ENCODE data around the gene MOSPD3. TPM values are rescaled to one million over a fixed set of nuclear protein-coding genes. Genes with fewer than 3 reads are reported as not detected.
"Not testable (repeated sequence)": the region's sequence is repeated elsewhere in the genome, so short reads cannot be mapped to it uniquely, and the experiment has no call there.

The MOSPD3 gene
- polyA plus RNA-seq, 1 donor from 2014 or later: 27.9 TPM

- H3K9ac ChIP-seq (ENCODE audit: low read length): no peak overlapping the region
- no peaks in the 10 kb centered on the region for H3K9me2 ChIP-seq (ENCODE audit: insufficient read depth, low read length)
- no peaks in the 10 kb centered on the region for H3F3A ChIP-seq (ENCODE audit: insufficient read depth, low read length, poor library complexity, severe bottlenecking)
- H3K9me3 ChIP-seq (ENCODE audit: low read length): no peaks in the 10 kb centered on the region
- TF ChIP-seq EZH2 (IDR thresholded peaks at IDR 0.05; ENCODE audit: borderline replicate concordance, insufficient read depth, low read length, poor library complexity, severe bottlenecking): no peak
- TF ChIP-seq SMC3 (conservative IDR thresholded peaks at IDR 0.05; ENCODE audit: poor library complexity): peak; percentile 61
- peak; percentile 51 for TF ChIP-seq RAD21 (conservative IDR thresholded peaks at IDR 0.05)
- TF ChIP-seq MXI1 (conservative IDR thresholded peaks at IDR 0.05; ENCODE audit: poor library complexity, severe bottlenecking): no peak
- peak; percentile 68 for TF ChIP-seq CTCF (IDR thresholded peaks at IDR 0.05; ENCODE audit: poor library complexity, severe bottlenecking)
- peaks cover 1% of the 10 kb centered on the region for H3K27me3 ChIP-seq (ENCODE audit: insufficient read depth, low read depth, low read length)
- no peak overlapping the region for H3K4me3 ChIP-seq (ENCODE audit: low read length)
- no peaks in the 10 kb centered on the region for H4K20me1 ChIP-seq (ENCODE audit: insufficient read depth)
- H3K36me3 ChIP-seq (ENCODE audit: insufficient read depth, low read length): no peaks in the 10 kb centered on the region
- H3K79me2 ChIP-seq (replicated peaks; ENCODE audit: insufficient read depth, low read length): no peaks in the 10 kb centered on the region
- no peak overlapping the region for H2AFZ ChIP-seq (ENCODE audit: low read depth, low read length)
- H3K4me2 ChIP-seq (ENCODE audit: low read length): no peak overlapping the region
- H3K27ac ChIP-seq (ENCODE audit: low read length): no peak overlapping the region
Observed at GRCh38 chr7:100563809-100564400, 48.4 kb upstream of the MOSPD3 start.

GRCh38 chr7:100564405-100564804 lies 47.9 kb upstream of the MOSPD3 start:
- H3K36me3 ChIP-seq (ENCODE audit: insufficient read depth, low read length); H3K9me2 ChIP-seq (ENCODE audit: insufficient read depth, low read length); H3F3A ChIP-seq (ENCODE audit: insufficient read depth, low read length, poor library complexity, severe bottlenecking); H3K9ac ChIP-seq (ENCODE audit: low read length); H3K27me3 ChIP-seq (ENCODE audit: insufficient read depth, low read depth, low read length); H3K9me3 ChIP-seq (ENCODE audit: low read length); H4K20me1 ChIP-seq (ENCODE audit: insufficient read depth); H3K4me2 ChIP-seq (ENCODE audit: low read length); H2AFZ ChIP-seq (ENCODE audit: low read depth, low read length); H3K4me3 ChIP-seq (ENCODE audit: low read length); H3K79me2 ChIP-seq (replicated peaks; ENCODE audit: insufficient read depth, low read length); H3K27ac ChIP-seq (ENCODE audit: low read length): not testable (repeated sequence)

GRCh38 chr7:100565133-100565571 lies 47.2 kb upstream of the MOSPD3 start:
- no peaks in the 10 kb centered on the region for H3K79me2 ChIP-seq (replicated peaks; ENCODE audit: insufficient read depth, low read length)
- no peak overlapping the region for H3K27ac ChIP-seq (ENCODE audit: low read length)
- H3F3A ChIP-seq (ENCODE audit: insufficient read depth, low read length, poor library complexity, severe bottlenecking): no peaks in the 10 kb centered on the region
- no peak overlapping the region for H2AFZ ChIP-seq (ENCODE audit: low read depth, low read length)
- no peaks in the 10 kb centered on the region for H3K36me3 ChIP-seq (ENCODE audit: insufficient read depth, low read length)
- H3K4me2 ChIP-seq (ENCODE audit: low read length): no peak overlapping the region
- H3K9ac ChIP-seq (ENCODE audit: low read length): no peak overlapping the region
- TF ChIP-seq CTCF (IDR thresholded peaks at IDR 0.05; ENCODE audit: poor library complexity, severe bottlenecking) (no peak), RAD21 (conservative IDR thresholded peaks at IDR 0.05) (no peak), EZH2 (IDR thresholded peaks at IDR 0.05; ENCODE audit: borderline replicate concordance, insufficient read depth, low read length, poor library complexity, severe bottlenecking) (no peak), TAF1 (IDR thresholded peaks at IDR 0.05; ENCODE audit: low read depth) (no peak), EP300 (conservative IDR thresholded peaks at IDR 0.05; ENCODE audit: poor library complexity, severe bottlenecking) (no peak), POLR2AphosphoS5 (IDR thresholded peaks at IDR 0.05) (no peak), MXI1 (conservative IDR thresholded peaks at IDR 0.05; ENCODE audit: poor library complexity, severe bottlenecking) (no peak), REST (IDR thresholded peaks at IDR 0.05; ENCODE audit: borderline replicate concordance) (no peak), SMC3 (conservative IDR thresholded peaks at IDR 0.05; ENCODE audit: poor library complexity) (no peak)
- no peak overlapping the region for H3K4me3 ChIP-seq (ENCODE audit: low read length)
- no peaks in the 10 kb centered on the region for H3K9me2 ChIP-seq (ENCODE audit: insufficient read depth, low read length)
- no peaks in the 10 kb centered on the region for H4K20me1 ChIP-seq (ENCODE audit: insufficient read depth)
- no peaks in the 10 kb centered on the region for H3K9me3 ChIP-seq (ENCODE audit: low read length)
- H3K27me3 ChIP-seq (ENCODE audit: insufficient read depth, low read depth, low read length): peaks cover 14% of the 10 kb centered on the region
